Measurements from ENCODE around the gene SYNGAP1.
A peak's percentile ranks its signal among the peaks of the same experiment; 100 is the strongest.

Gene SYNGAP1

DNA sequence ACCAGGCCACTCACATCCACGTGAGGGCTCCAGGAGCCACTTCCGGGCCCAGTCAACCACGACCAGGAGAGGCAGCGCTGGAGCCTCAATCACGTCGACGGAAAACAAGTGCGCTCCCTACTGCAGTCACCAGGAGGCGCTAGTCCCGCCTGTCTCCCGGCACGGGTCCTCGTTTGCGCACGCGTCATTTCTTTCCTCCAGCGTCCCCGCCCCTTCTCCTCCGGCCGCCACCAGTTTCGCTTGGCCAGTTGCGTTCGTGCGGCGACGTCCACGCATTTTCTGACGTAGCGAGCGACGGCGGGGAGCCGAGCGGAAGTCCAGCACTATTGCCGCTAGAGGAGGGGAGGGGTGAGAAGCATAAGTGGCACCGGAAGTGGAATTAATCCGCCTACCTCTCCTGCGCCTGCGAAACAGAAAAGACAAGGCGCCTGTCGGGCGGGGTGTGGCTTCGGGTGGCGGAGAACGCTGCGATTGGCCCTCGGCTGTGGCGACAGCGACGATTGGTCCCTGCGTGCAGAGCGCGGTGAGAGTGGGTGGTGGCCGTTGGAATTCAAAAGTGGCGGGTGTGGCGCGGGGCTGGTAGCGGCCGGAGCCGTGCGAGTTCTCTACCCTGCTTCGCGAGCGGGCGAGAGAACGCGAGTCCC lies 28.5 kb upstream of the SYNGAP1 start, which contains the start of gene KIFC1:
TSS of gene KIFC1 (plus strand) at position 546 of the 644 bp plus-strand sequence. CDS start 163 bp downstream, outside the sequence.
- Histone ChIP-seq H4K20me1 (ENCODE audit: insufficient read depth) (0 out of 2 replicates have a peak, but pooled peaks cover 3% of the 10 kb centered on the region), H3K4me2 (peak within 1 kb of the TSS; percentile 74), H3K9ac (peak within 1 kb of the TSS; percentile 60; the same call in 1 of the 2 replicates), H3K27ac (peak within 1 kb of the TSS; percentile 50), H3K27me3 (ENCODE audit: insufficient read depth, low read depth) (no peaks in the 10 kb centered on the region), H3K4me3 (IDR thresholded peaks at IDR 0.05; ENCODE audit: insufficient read depth, low read depth, low read length) (no peak within 1 kb of the TSS), H3K79me2 (ENCODE audit: insufficient read depth, low read depth) (peaks cover 47% of the 10 kb centered on the region), H2AFZ (ENCODE audit: low read depth) (peak within 1 kb of the TSS; percentile 91), H3K4me1 (ENCODE audit: low read depth, poor library complexity, severe bottlenecking) (peaks cover 40% of the 10 kb centered on the region), H3K36me3 (ENCODE audit: insufficient read depth) (no peaks in the 10 kb centered on the region)
- TF ChIP-seq, protein P1, sequence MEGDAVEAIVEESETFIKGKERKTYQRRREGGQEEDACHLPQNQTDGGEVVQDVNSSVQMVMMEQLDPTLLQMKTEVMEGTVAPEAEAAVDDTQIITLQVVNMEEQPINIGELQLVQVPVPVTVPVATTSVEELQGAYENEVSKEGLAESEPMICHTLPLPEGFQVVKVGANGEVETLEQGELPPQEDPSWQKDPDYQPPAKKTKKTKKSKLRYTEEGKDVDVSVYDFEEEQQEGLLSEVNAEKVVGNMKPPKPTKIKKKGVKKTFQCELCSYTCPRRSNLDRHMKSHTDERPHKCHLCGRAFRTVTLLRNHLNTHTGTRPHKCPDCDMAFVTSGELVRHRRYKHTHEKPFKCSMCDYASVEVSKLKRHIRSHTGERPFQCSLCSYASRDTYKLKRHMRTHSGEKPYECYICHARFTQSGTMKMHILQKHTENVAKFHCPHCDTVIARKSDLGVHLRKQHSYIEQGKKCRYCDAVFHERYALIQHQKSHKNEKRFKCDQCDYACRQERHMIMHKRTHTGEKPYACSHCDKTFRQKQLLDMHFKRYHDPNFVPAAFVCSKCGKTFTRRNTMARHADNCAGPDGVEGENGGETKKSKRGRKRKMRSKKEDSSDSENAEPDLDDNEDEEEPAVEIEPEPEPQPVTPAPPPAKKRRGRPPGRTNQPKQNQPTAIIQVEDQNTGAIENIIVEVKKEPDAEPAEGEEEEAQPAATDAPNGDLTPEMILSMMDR (conservative IDR thresholded peaks at IDR 0.05; ENCODE audit: low read depth, low read length): peak; percentile 79

DNA sequence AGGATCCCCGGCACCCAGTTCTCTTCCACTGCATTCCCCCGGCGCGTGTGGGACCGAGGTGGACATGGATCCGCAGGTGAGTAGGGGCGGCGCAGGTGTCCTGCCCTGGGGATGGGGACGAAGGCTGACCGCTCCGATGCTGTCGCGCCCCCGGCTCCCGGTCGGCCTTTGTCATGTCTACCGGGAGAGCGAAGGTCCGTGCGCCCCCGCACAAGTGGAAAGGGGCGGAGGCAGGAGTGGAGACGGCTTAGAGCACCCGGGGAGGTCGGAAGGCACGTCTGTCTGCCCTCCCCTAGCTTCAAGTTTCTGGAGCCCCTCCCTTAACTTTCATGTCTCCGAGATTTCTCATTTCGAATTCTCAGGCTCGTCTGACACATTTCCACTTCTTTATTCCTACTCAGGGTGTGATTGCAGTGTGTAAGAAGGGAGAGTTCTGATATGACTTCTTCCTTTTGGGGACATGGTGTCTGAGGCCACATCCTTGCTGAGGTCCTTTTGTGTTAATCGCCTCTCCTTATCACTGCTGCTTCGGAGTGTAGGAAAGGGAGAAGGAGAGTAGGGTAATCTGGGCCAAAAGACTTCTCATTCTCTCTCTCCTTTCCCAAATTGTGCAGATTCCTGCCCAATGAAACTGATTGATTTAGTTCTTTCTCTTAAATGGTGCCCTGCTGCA lies 27.8 kb upstream of the SYNGAP1 start:
- Histone ChIP-seq H4K20me1 (ENCODE audit: insufficient read depth) (0 out of 2 replicates have a peak, but pooled peaks cover 3% of the 10 kb centered on the region), H3K79me2 (ENCODE audit: insufficient read depth, low read depth) (peaks cover 53% of the 10 kb centered on the region), H3K4me1 (ENCODE audit: low read depth, poor library complexity, severe bottlenecking) (peaks cover 40% of the 10 kb centered on the region), H3K4me3 (IDR thresholded peaks at IDR 0.05; ENCODE audit: insufficient read depth, low read depth, low read length) (no peak overlapping the region), H3K4me2 (peak overlapping the region; percentile 74), H3K27ac (peak overlapping the region; percentile 50), H3K36me3 (ENCODE audit: insufficient read depth) (no peaks in the 10 kb centered on the region), H3K9ac (peak overlapping the region; percentile 60; the same call in 1 of the 2 replicates), H2AFZ (ENCODE audit: low read depth) (peak overlapping the region; percentile 48; the same call in 1 of the 2 replicates), H3K27me3 (ENCODE audit: insufficient read depth, low read depth) (no peaks in the 10 kb centered on the region)
- TF ChIP-seq, protein P1 (conservative IDR thresholded peaks at IDR 0.05; ENCODE audit: low read depth, low read length): no peak

DNA sequence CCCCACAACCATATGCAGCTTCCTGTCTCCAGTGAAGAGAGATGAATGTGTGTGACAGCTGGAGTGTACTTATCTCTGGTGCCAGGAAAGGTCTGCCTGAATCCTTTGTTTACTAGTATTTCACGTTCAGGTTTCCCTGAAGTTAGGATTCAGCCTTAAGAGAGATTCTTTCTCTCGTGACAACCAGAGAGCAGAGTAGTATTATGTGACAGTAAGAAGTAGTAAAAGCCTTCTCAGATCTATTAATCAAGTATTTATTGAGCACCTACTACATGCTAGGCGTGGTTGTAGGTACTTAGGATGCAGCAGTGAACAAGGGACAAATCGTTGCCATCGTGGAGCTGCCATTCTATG lies 27.3 kb upstream of the SYNGAP1 start:
- H3K27me3 ChIP-seq (ENCODE audit: insufficient read depth, low read depth): no peaks in the 10 kb centered on the region
- H3K4me1 ChIP-seq (ENCODE audit: low read depth, poor library complexity, severe bottlenecking): peaks cover 40% of the 10 kb centered on the region
- H3K4me2 ChIP-seq: peak overlapping the region; percentile 74
- 0 out of 2 replicates have a peak, but pooled peaks cover 3% of the 10 kb centered on the region for H4K20me1 ChIP-seq (ENCODE audit: insufficient read depth)
- peak overlapping the region; percentile 50; the same call in 1 of the 2 replicates for H3K27ac ChIP-seq
- H3K79me2 ChIP-seq (ENCODE audit: insufficient read depth, low read depth): peaks cover 57% of the 10 kb centered on the region
- TF ChIP-seq, protein P1 (conservative IDR thresholded peaks at IDR 0.05; ENCODE audit: low read depth, low read length): no peak
- no peak overlapping the region for H3K4me3 ChIP-seq (IDR thresholded peaks at IDR 0.05; ENCODE audit: insufficient read depth, low read depth, low read length)
- H2AFZ ChIP-seq (ENCODE audit: low read depth): no peak overlapping the region; the same call in 1 of the 2 replicates
- H3K9ac ChIP-seq: peak overlapping the region; percentile 60; the same call in 1 of the 2 replicates
- H3K36me3 ChIP-seq (ENCODE audit: insufficient read depth): no peaks in the 10 kb centered on the region

DNA sequence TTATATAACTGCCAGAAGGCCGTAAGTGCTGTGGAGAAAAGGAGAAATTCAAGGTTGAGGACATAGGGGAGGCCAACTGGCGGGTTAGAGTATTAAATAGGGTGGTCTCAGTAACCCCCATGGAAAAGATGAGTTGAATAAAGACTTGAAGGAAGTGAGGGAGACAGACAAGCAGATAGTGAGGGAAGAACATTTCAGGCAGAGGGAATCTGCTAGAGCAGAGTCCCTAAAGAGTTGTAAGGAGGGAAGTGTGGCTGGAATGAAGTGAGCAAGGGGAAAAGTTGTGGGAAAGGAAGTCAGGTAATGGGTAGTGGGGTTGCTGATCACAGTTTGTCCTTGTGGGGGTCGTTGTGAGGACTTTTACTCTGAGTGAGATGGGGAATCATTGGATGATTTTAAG lies 26.9 kb upstream of the SYNGAP1 start:
- peak overlapping the region; percentile 74 for H3K4me2 ChIP-seq
- no peaks in the 10 kb centered on the region for H3K36me3 ChIP-seq (ENCODE audit: insufficient read depth)
- TF ChIP-seq, protein P1 (conservative IDR thresholded peaks at IDR 0.05; ENCODE audit: low read depth, low read length): no peak
- peaks cover 61% of the 10 kb centered on the region for H3K79me2 ChIP-seq (ENCODE audit: insufficient read depth, low read depth)
- no peak overlapping the region for H2AFZ ChIP-seq (ENCODE audit: low read depth)
- H3K27me3 ChIP-seq (ENCODE audit: insufficient read depth, low read depth): no peaks in the 10 kb centered on the region
- H4K20me1 ChIP-seq (ENCODE audit: insufficient read depth): 0 out of 2 replicates have a peak, but pooled peaks cover 3% of the 10 kb centered on the region
- H3K4me1 ChIP-seq (ENCODE audit: low read depth, poor library complexity, severe bottlenecking): peaks cover 40% of the 10 kb centered on the region
- peak overlapping the region; percentile 60; the same call in 1 of the 2 replicates for H3K9ac ChIP-seq
- H3K4me3 ChIP-seq (IDR thresholded peaks at IDR 0.05; ENCODE audit: insufficient read depth, low read depth, low read length): no peak overlapping the region
- H3K27ac ChIP-seq: no peak overlapping the region; the same call in 1 of the 2 replicates

Measured in KMS-11 (cell line).